ENCODE measurements around the gene STK40. TPM values are rescaled to one million over a fixed set of nuclear protein-coding genes. Genes with fewer than 3 reads are reported as not detected.

The STK40 gene
- total RNA-seq, 1 donor = 16.9 TPM

DNA sequence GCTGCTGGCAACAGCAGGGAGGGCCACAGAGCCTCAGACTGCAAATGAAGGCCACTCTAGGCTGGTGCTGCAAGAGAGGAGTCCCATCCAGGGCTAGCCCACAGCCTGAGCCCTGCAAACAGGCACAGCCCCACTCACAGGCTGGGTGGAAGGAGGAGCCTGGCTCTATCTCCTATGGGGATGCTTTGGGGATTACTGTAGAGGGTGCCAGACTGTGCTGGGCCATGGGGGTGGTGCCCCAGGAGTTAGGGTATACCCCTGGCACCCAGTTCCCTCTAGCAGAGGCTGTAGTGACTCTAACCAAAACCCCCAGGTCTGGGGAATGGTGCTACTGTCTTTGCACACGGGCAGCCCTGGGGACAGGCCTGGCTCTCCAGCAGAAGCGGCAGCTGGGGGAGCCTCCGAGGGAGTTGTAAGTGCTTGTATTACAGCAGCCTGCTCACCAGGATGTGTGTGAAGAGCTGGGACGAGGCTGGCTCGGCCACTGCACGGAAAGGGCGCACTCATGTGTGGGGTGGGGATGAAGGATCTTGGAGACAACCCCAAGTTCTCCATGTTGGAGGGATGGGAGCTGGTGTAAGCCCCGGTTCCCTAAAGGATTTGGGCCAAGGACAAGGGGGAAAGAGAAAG, 38.9 kb downstream of the STK40 start:
- Histone ChIP-seq H3K27me3 (ENCODE audit: insufficient read depth, low read length) (no peaks in the 10 kb centered on the region), H3K4me1 (ENCODE audit: insufficient read depth, low read length) (peaks cover 36% of the 10 kb centered on the region), H3K9me3 (ENCODE audit: low read depth, low read length) (no peaks in the 10 kb centered on the region), H3K4me3 (ENCODE audit: low read length) (no peak overlapping the region)

DNA sequence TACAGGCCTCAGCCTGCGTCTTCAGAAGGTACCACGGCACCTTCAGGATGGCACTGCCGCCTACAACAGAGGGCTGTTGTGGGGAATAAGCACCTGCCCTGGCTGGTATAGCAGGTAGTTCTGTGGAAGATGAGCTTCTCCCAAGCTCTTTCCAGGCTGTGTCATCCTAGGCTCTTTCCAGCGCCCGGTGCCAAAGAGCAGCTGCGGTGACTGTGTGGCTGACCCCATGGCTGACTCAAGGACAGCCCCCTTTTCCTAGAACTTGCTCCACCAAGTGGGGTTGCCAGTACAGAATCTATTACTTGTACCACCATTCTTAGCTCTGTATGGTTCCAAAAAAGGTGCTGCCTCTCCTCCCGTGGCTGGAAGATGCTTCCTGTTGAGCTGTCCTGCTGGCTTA, 40.4 kb downstream of the STK40 start:
- Histone ChIP-seq H3K27me3 (ENCODE audit: insufficient read depth, low read length) (no peaks in the 10 kb centered on the region), H3K9me3 (ENCODE audit: low read depth, low read length) (no peaks in the 10 kb centered on the region), H3K4me3 (ENCODE audit: low read length) (no peak overlapping the region), H3K4me1 (ENCODE audit: insufficient read depth, low read length) (peaks cover 21% of the 10 kb centered on the region)

DNA sequence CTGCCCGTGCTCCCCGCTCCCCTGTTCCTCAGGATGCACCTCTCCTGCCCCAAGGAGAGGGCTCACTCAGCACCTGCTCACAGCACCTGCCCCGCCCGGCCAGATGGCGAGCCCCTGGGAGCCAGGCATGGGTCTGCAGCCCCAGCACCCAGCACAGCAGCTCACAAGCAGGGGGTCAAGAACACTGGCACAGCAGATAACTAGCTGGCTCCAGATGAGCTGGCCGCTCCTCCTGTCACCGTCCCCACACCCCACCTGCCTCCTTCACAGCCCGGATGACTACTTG, 41.4 kb downstream of the STK40 start:
- Histone ChIP-seq H3K9me3 (ENCODE audit: low read depth, low read length) (no peaks in the 10 kb centered on the region), H3K4me1 (ENCODE audit: insufficient read depth, low read length) (peaks cover 12% of the 10 kb centered on the region), H3K27me3 (ENCODE audit: insufficient read depth, low read length) (no peaks in the 10 kb centered on the region), H3K4me3 (ENCODE audit: low read length) (no peak overlapping the region)

DNA sequence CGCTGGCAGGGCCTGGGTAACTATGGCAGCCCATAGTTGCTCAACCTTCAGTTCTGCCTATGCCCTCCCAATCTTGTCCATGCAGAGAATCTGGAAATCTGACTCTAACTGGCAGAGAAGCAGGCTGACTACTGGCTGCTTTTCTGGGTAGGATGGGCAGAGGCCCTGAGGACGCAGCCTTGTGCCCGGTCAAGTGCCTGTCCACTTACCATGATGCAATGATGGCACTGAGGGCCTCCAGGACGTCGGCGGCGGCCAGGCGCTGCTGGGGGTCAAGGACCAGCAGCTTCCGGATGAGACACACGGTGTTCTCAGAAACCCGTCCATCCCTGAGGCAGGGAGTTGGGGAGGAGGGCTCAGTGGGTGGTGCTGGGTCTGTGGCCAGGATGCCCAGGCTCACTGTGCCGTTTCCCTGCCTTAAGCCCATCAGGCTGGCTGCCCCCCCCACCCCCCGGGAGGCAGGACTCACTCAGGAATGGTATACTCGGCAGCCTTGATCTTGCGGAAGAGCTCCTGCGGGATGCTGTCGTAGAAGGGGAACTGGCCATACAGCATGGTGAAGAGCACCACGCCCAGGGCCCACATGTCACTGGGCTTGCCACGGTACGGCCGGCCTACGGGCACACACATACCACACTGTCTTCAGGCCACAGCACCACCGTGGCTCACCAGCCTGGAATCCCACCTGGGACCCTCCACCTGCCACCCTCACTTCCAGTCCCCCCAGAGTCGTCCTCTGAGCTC, 41.9 kb downstream of the STK40 start:
- Histone ChIP-seq H3K4me3 (ENCODE audit: low read length) (no peak overlapping the region), H3K9me3 (ENCODE audit: low read depth, low read length) (no peaks in the 10 kb centered on the region), H3K27me3 (ENCODE audit: insufficient read depth, low read length) (no peaks in the 10 kb centered on the region), H3K4me1 (ENCODE audit: insufficient read depth, low read length) (peaks cover 12% of the 10 kb centered on the region)

DNA sequence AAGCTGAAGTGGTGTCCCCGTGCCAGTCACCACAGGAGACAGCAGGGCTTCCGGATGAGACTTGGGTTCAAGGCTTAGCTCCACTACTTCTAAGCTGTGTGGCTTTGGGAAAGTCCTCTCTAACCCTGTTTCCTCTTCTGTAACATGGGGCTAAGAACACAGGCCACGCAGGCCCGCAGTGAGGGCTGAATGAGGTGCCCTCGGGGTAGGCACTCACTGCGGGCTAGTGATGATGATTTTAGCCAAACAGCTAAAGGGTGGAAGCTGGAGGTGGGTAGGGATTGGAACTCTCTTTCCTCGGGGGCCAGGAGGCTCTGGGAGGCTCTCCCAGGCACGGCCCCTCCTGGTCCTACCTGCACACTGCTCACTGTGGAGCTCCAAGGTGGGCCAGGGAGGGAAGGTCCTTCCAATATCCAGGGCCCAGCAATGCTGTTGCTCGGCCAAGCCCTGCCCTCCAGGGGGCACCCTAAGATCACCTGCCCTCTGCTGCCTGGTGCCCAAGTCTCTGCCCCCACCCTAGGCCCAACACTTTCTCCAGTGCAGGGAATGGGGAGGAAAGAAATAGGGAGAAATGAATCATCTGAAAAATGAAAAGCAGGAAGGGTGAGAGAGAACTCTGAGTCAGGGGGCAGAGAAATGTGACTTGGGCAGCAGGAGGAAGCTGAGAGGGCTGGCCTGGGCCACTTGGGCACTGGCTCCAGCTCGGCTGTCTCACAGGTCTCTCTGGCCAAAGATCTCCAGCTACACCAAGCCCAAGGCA, 43.1 kb downstream of the STK40 start:
- H3K4me3 ChIP-seq (ENCODE audit: low read length) = no peak overlapping the region
- no peaks in the 10 kb centered on the region for H3K27me3 ChIP-seq (ENCODE audit: insufficient read depth, low read length)
- H3K4me1 ChIP-seq (ENCODE audit: insufficient read depth, low read length) = peaks cover 20% of the 10 kb centered on the region
- no peaks in the 10 kb centered on the region for H3K9me3 ChIP-seq (ENCODE audit: low read depth, low read length)

DNA sequence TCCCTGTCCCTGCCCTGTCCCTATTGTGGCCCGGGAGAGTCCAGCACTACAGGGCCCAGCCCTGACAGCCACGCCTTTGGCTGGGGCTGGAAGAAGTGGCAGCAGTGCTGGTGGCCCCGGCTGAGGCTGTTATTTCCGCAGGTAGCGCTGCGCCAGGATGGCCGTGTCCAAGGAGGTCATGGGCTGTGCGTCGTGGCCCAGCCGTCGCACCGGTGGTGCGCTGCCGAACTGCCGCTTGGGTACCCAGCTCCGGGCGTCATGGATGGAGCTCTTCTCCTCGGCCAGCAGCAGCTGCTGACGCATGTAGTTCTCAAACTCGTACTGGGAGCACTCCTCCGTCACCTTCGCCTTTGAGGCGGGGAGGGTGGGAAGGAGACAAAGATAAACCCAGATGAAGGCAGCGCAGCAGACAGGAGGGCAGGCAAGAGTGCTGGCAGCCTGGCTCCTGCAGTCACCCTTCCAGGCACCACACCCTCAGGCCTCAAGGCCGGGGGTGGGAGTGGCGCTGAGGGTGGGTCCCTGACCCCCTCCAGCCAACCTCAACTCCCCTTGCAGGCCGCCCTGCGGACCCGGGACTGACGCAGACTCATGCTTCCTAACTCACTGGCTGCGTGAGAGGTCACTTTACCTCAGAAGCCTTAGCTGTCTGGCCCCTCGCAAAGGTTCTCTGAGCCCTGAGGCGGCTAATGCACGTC, 44.0 kb downstream of the STK40 start:
- Histone ChIP-seq H3K9me3 (ENCODE audit: low read depth, low read length) (no peaks in the 10 kb centered on the region), H3K4me1 (ENCODE audit: insufficient read depth, low read length) (peaks cover 20% of the 10 kb centered on the region), H3K4me3 (ENCODE audit: low read length) (no peak overlapping the region), H3K27me3 (ENCODE audit: insufficient read depth, low read length) (no peaks in the 10 kb centered on the region)

DNA sequence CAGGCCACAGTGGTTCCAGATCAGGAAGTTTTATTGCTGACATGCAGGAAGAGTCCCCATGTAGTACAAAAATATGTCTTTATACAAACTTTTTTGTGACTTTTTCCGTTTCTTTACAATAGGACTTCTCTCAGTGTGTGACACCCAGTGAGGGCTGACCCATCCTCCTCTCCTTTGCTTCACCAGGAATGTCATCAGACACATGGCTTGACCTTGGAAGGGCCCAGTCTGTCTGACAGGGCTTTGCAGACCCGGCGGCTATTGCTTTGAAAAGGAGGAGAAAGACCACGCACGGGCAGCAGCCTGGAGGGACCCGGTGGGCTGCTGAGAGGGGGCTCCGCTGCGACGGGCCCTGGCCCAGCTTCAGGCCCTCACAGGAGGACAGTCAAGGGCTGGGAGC, 46.1 kb downstream of the STK40 start:
- H3K4me3 ChIP-seq (ENCODE audit: low read length) = no peak overlapping the region
- no peaks in the 10 kb centered on the region for H3K9me3 ChIP-seq (ENCODE audit: low read depth, low read length)
- H3K4me1 ChIP-seq (ENCODE audit: insufficient read depth, low read length) = peaks cover 20% of the 10 kb centered on the region
- no peaks in the 10 kb centered on the region for H3K27me3 ChIP-seq (ENCODE audit: insufficient read depth, low read length)

DNA sequence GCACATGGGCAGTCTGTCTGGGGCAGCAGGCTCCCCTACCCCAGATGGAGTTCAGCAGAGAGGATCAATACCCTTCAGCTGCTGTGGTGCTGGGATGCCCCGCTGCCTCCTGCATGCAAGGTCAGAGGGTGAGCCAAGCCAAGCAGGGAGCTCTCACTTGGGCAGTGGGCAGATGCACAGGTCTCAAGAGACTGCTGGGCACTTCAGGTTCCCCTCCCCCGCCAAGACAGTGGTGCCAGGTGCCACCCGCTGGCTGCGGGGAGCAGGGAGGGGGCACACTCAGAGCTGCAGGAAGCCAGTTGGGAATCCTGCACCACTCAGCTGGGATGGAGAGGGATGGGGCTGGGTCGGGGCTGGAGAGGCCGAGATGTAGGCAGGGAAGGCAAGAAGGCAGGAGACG, 46.5 kb downstream of the STK40 start:
- H3K9me3 ChIP-seq (ENCODE audit: low read depth, low read length) = no peaks in the 10 kb centered on the region
- no peak overlapping the region for H3K4me3 ChIP-seq (ENCODE audit: low read length)
- H3K4me1 ChIP-seq (ENCODE audit: insufficient read depth, low read length) = peaks cover 20% of the 10 kb centered on the region
- no peaks in the 10 kb centered on the region for H3K27me3 ChIP-seq (ENCODE audit: insufficient read depth, low read length)

DNA sequence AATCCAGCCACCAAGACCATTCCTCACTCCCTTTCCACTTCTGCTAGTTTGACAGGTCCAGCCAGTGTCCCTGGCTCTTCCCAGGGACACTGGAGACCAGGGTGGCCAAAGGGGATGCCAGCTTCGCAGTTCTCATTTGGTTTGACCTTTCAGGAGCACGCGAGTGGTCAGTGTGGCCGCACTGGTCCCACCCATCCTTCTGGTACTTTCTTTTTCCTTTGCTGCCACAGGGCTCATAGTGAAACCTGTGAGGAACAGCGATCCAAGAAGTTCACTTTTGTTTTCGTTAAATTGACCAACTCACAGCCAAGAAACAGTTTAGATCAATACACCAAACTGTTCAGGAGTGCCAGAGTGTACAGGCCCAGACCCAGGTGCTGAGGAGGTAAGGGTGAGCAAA, 47.9 kb downstream of the STK40 start:
- Histone ChIP-seq H3K4me3 (ENCODE audit: low read length) (no peak overlapping the region), H3K9me3 (ENCODE audit: low read depth, low read length) (no peaks in the 10 kb centered on the region), H3K27me3 (ENCODE audit: insufficient read depth, low read length) (no peaks in the 10 kb centered on the region), H3K4me1 (ENCODE audit: insufficient read depth, low read length) (peaks cover 14% of the 10 kb centered on the region)

DNA sequence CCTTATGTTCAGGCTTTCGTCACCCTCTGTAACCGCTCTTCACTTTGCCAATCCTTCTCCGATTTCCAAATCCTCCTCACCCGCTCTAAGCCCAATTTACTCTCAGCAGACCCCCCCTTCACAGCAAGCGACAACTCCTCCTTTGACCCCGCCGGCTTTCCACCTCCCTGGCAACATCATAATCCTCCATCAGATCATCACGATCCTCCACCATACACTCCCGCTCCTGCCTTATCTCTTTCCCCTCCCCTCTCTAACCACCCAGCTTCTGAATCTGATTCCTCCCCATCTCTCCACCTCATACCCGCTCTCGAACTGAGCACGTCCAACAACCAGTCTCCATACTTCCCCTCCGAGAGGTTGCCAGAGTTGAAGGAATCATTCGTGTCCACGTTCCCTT, 54.8 kb downstream of the STK40 start:
- Histone ChIP-seq H3K9me3 (ENCODE audit: low read depth, low read length) (no peaks in the 10 kb centered on the region), H3K4me1 (ENCODE audit: insufficient read depth, low read length) (no peaks in the 10 kb centered on the region), H3K4me3 (ENCODE audit: low read length) (no peak overlapping the region), H3K27me3 (ENCODE audit: insufficient read depth, low read length) (no peaks in the 10 kb centered on the region)

DNA sequence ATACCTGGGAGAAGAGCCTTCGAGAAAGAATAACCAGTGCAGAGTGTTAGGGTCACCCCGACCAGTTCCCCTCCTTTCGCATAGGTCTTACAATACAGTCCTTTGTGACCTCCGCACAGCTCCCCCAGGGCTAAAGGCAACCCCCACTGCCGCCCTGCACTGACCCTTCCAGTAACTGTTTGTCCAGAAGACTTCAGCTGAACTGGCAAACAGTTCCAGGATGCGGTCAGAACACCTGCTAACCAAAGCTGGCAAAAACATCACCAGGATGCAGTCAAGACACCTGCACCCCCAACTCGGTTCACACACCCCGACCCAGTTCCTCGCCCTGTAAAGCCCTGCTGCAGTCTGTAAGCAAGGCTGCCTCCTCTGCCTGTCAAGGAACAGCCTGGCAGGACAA, 55.9 kb downstream of the STK40 start:
- Histone ChIP-seq H3K4me3 (ENCODE audit: low read length) (no peak overlapping the region), H3K4me1 (ENCODE audit: insufficient read depth, low read length) (no peaks in the 10 kb centered on the region), H3K9me3 (ENCODE audit: low read depth, low read length) (no peaks in the 10 kb centered on the region), H3K27me3 (ENCODE audit: insufficient read depth, low read length) (no peaks in the 10 kb centered on the region)

DNA sequence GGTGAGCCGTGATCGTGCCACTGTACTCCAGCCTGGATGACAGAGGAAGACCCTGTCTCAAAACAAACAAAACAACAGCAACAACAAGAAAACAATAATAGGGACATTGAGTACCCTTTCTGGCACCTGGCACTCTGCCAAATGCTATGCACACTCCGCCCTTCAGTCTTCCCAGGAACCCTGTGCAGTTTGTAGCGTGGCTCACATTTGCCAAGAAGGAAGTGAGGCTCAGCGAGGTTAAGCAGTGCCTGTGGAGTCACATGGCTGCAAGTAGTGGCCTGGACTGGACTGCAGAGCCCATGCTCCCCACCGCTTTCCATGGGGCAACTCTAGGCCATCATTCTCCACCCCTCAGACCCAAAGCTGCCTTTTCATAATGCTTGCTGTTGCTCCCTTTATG, 57.0 kb downstream of the STK40 start:
- Histone ChIP-seq H3K4me3 (ENCODE audit: low read length) (no peak overlapping the region), H3K27me3 (ENCODE audit: insufficient read depth, low read length) (no peaks in the 10 kb centered on the region), H3K9me3 (ENCODE audit: low read depth, low read length) (no peaks in the 10 kb centered on the region), H3K4me1 (ENCODE audit: insufficient read depth, low read length) (peaks cover 8% of the 10 kb centered on the region)

DNA sequence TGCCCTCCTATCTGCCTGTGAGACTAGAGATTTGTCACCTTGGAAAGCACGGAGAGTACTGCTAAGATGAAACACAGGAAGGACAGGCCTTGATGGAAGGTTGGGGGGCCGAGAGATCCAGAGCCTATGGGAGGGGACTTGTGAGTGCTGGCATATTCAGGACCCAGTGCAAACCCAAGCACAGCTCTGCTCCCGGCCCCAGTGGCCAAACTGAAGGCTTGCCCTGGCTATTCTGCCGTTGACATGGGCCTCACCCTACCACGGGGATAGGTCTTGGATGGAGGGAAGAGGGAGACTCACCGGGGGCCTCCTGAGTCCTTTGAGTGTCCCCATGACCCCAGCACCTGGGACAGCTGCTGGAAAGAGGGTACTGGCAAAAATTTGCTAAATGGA, 57.6 kb downstream of the STK40 start:
- H3K4me1 ChIP-seq (ENCODE audit: insufficient read depth, low read length) = peaks cover 9% of the 10 kb centered on the region
- H3K27me3 ChIP-seq (ENCODE audit: insufficient read depth, low read length) = no peaks in the 10 kb centered on the region
- H3K9me3 ChIP-seq (ENCODE audit: low read depth, low read length) = no peaks in the 10 kb centered on the region
- no peak overlapping the region for H3K4me3 ChIP-seq (ENCODE audit: low read length)

DNA sequence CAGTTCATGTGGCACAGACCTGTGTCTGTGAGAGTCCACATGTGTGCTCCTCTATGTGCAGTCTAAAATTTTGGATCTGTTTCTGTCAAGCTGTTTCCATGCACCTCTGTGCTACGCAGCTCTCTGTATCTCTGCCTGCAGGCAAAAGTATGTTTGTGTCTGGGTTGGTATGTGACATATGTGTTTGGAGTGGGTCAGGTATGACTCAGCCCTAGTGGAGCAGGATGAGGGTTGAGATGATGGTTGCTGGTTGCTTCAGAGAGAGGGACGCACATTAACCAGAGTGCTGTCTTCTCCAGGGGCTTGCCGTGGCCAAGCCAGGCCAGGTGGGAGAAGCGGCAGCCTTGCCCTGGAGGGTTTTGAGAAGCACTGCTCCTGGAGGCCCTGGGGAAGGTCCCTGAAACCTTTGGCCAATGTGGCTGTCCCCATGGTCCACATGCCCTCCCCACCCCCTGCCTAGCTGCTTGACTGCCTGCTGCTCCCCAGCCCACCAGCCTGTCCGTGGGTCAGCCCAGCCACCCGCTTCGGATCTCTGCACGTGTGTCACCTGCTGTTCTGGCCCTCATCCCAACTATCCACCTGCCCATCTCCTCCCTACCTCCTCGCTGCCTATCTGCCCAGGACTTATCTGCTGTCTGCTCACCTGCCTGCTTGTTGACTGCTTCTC, 58.2 kb downstream of the STK40 start:
- H3K4me3 ChIP-seq (ENCODE audit: low read length) = no peak overlapping the region
- H3K9me3 ChIP-seq (ENCODE audit: low read depth, low read length) = no peaks in the 10 kb centered on the region
- peaks cover 14% of the 10 kb centered on the region for H3K4me1 ChIP-seq (ENCODE audit: insufficient read depth, low read length)
- H3K27me3 ChIP-seq (ENCODE audit: insufficient read depth, low read length) = no peaks in the 10 kb centered on the region

DNA sequence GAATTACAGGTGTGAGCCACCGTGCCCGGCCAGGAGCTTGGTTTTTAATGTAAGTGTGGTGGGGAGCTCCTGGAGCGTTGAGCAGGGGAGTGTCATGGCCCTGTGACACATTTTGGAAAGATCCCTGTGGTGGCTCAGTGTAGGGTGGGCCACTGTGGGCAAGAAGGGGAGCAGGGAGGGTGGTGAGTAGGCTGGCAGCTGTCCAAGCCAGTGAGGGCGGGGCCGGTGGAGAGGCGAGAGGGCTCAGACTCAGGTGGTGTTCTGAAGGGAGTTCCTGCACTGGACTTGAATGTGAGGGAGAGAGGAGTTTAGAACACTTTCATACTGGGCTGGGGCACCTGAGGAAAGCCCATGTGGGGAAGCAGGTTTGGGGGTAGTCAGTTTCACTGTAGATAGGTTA, 59.2 kb downstream of the STK40 start:
- no peaks in the 10 kb centered on the region for H3K9me3 ChIP-seq (ENCODE audit: low read depth, low read length)
- H3K27me3 ChIP-seq (ENCODE audit: insufficient read depth, low read length) = no peaks in the 10 kb centered on the region
- no peak overlapping the region for H3K4me3 ChIP-seq (ENCODE audit: low read length)
- peaks cover 24% of the 10 kb centered on the region for H3K4me1 ChIP-seq (ENCODE audit: insufficient read depth, low read length)
